Peyer's patch (tissue), 4 donors: Measurements from ENCODE around the gene TP53I11. TPM values are rescaled to one million over a fixed set of nuclear protein-coding genes. Genes with fewer than 3 reads are reported as not detected.

Experiments used
- DNase-seq, 3 donors: peaks; one replicate each; pipeline ENCODE4 v3.0.0-alpha.2; 2017 to 2019
- H3K27ac ChIP-seq, 4 donors: fragments of 200-600 bp; sonication (generic); one replicate each; pipeline ENCODE4 v1.5.1; 2016 to 2019
- H3K27me3 ChIP-seq, 2 donors: fragments of 200-600 bp; sonication (generic); one replicate each; pipeline ENCODE4 v1.5.1; 2019
- H3K36me3 ChIP-seq, 3 donors: fragments of 200-600 bp; sonication (generic); one replicate each; pipeline ENCODE4 v1.5.1; 2016 to 2019
- H3K4me1 ChIP-seq, 4 donors: fragments of 200-600 bp; sonication (generic); one replicate each; pipeline ENCODE4 v1.5.1; 2016 to 2019
- H3K4me3 ChIP-seq, 4 donors: fragments of 200-600 bp; sonication (generic); 1 replicate in 3 of 4; 2 replicates in 1 of 4; pipeline ENCODE4 v1.5.1; 2016 to 2019; ENCODE audit warnings: mild to moderate bottlenecking in 1 of 4
- H3K9me3 ChIP-seq, 4 donors: fragments of 200-600 bp; sonication (generic); one replicate each; pipeline ENCODE4 v1.5.1; 2016 to 2019; ENCODE audit warnings: mild to moderate bottlenecking in 1 of 4
- CTCF ChIP-seq, 6 experiments: fragments of 450-650 bp in 4 of 6; fragments of 200-600 bp in 2 of 6; sonication (generic) in 1 of 6; IDR thresholded peaks; one replicate each; pipeline ENCODE4 v1.5.1; 2017 to 2019; ENCODE audit warnings: antibody characterized with exemption in 6 of 6, mild to moderate bottlenecking in 3 of 6, moderate library complexity in 1 of 6
- POLR2A ChIP-seq, 2 donors: fragments of 450-650 bp; IDR thresholded peaks; one replicate each; pipeline ENCODE4 v1.5.1; 2017; ENCODE audit warnings: antibody characterized with exemption in 2 of 2, mild to moderate bottlenecking in 2 of 2, moderate library complexity in 2 of 2
- total RNA-seq, 4 donors: library from RNA; depleted of rRNA; stranded (reverse); fragments of >200 nt; gene quantifications; one replicate each; pipeline ENCODE4 v1.1.0, GENCODE V29; 2016

Gene TP53I11
- total RNA-seq, 4 donors from 2014 or later, result 48.0 to 152 (median 69.9) TPM

GRCh38 chr11:44928144-44928543 lies 22.5 kb downstream of the TP53I11 start:
- TF ChIP-seq POLR2A (IDR thresholded peaks at IDR 0.05) (no peak), CTCF (IDR thresholded peaks at IDR 0.05) (no peak)
- H3K36me3 ChIP-seq, result no peaks in the 10 kb centered on the region
- no peak overlapping the region for H3K4me3 ChIP-seq
- H3K4me1 ChIP-seq, result no peaks in the 10 kb centered on the region
- no peaks in the 10 kb centered on the region for H3K27me3 ChIP-seq
- DNase-seq, result no peak
- H3K27ac ChIP-seq, result no peak overlapping the region
- H3K9me3 ChIP-seq, result no peaks in the 10 kb centered on the region

GRCh38 chr11:44927174-44927661 lies 23.5 kb downstream of the TP53I11 start:
- Histone ChIP-seq H3K4me1 (no peaks in the 10 kb centered on the region), H3K27me3 (no peaks in the 10 kb centered on the region), H3K9me3 (no peaks in the 10 kb centered on the region), H3K27ac (no peak overlapping the region), H3K4me3 (no peak overlapping the region), H3K36me3 (no peaks in the 10 kb centered on the region)
- DNase-seq, result peak; percentile 51 to 85 (median 80)
- peak; percentile 63 to 91 (median 79) for TF ChIP-seq CTCF (IDR thresholded peaks at IDR 0.05)
- no peak for TF ChIP-seq POLR2A (IDR thresholded peaks at IDR 0.05)

- DNase-seq, result no peak
- TF ChIP-seq CTCF (IDR thresholded peaks at IDR 0.05) (no peak), POLR2A (IDR thresholded peaks at IDR 0.05) (no peak)
- Histone ChIP-seq H3K4me1 (no peaks in the 10 kb centered on the region), H3K27me3 (no peaks in the 10 kb centered on the region), H3K36me3 (no peaks in the 10 kb centered on the region), H3K27ac (no peak overlapping the region), H3K9me3 (no peaks in the 10 kb centered on the region), H3K4me3 (no peak overlapping the region)
These were observed 24.6 kb downstream of the TP53I11 start for GRCh38 chr11:44926036-44926435.

- no peaks in the 10 kb centered on the region for H3K36me3 ChIP-seq
These were observed 26.9 kb downstream of the TP53I11 start for GRCh38 chr11:44923806-44924205.

GRCh38 chr11:44923115-44923514 lies 27.6 kb downstream of the TP53I11 start:
- DNase-seq, result no peak
- Histone ChIP-seq H3K27me3 (no peaks in the 10 kb centered on the region), H3K36me3 (no peaks in the 10 kb centered on the region), H3K9me3 (no peaks in the 10 kb centered on the region), H3K4me1 (no peaks in the 10 kb centered on the region), H3K27ac (no peak overlapping the region), H3K4me3 (no peak overlapping the region)
- no peak for TF ChIP-seq POLR2A (IDR thresholded peaks at IDR 0.05)
- no peak for TF ChIP-seq CTCF (IDR thresholded peaks at IDR 0.05)

More at GRCh38 chr11:44923806-44924205, 26.9 kb downstream of the TP53I11 start:
- Histone ChIP-seq H3K27me3 (no peaks in the 10 kb centered on the region), H3K4me1 (no peaks in the 10 kb centered on the region), H3K9me3 (no peaks in the 10 kb centered on the region), H3K4me3 (no peak overlapping the region), H3K27ac (no peak overlapping the region)
- no peak for DNase-seq
- TF ChIP-seq POLR2A (IDR thresholded peaks at IDR 0.05) (no peak), CTCF (IDR thresholded peaks at IDR 0.05) (no peak)

GRCh38 chr11:44920451-44920850 lies 30.2 kb downstream of the TP53I11 start:
- no peak overlapping the region for H3K4me3 ChIP-seq
- H3K9me3 ChIP-seq, result no peaks in the 10 kb centered on the region
- no peaks in the 10 kb centered on the region for H3K36me3 ChIP-seq
- no peak overlapping the region for H3K27ac ChIP-seq
- DNase-seq, result no peak
- no peaks in the 10 kb centered on the region for H3K27me3 ChIP-seq
- TF ChIP-seq CTCF (IDR thresholded peaks at IDR 0.05), result no peak
- no peak for TF ChIP-seq POLR2A (IDR thresholded peaks at IDR 0.05)
- peaks cover 0 to 4% (median under 1%) of the 10 kb centered on the region in 4 donors for H3K4me1 ChIP-seq
